GM21526 (cell line): ENCODE data around the gene FBXO11.
A peak's percentile ranks its signal among the peaks of the same experiment; 100 is the strongest.
"Not testable (repeated sequence)": the region's sequence is repeated elsewhere in the genome, so short reads cannot be mapped to it uniquely, and the experiment has no call there.

Experiments used
- ATAC-seq: cut with Tn5 transposase; IDR thresholded peaks from one replicate; pipeline ENCODE4 v1.9.1; 2021; ENCODE audit warnings: moderate library complexity; ENCODE audit not compliant: unreplicated experiment, low FRiP score

Gene FBXO11

GRCh38 chr2:47862949-47863348, 43.3 kb downstream of the FBXO11 start:
- no peak for ATAC-seq

- not testable (repeated sequence) for ATAC-seq
Measured at GRCh38 chr2:47853067-47853777, 53.1 kb downstream of the FBXO11 start.

DNA sequence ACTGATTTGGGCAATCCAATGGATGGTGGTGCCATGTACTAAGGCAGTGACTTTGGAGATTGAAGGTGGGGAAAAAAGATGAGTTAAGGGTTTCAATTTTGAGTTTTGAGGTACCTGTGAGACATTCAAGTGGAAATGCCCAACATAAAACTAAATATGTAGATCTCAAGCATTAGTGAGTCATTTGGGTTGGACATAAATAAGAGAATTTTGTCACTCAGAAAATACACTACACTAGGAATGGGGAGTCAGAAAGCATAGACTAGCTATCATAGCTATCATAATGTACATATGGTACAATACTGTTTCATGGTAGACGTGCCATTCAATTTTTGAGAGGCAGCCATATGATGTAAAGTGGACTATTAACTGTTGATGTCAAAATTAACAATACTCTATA, 56.1 kb downstream of the FBXO11 start:
- ATAC-seq, result no peak

DNA sequence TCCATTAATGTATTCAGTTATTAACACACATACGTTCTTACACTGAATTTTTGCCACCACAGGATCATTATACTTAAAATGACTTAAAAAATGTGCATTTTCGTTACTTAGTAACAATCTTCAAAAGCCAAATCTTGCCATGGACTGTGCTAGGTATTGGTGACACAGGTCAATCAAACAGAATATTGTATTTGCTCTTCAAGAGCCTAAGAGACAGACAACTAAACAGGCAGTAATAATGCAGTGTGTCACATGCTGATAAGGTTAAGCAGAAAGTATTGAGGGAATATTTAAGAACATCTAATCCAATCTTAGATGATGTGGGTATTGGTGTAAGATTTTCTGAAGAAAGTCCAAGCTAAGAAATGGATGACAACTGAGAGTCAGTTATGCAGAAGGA, 56.9 kb downstream of the FBXO11 start:
- no peak for ATAC-seq

- ATAC-seq, result no peak
Measured at GRCh38 chr2:47844162-47844561, 62.1 kb downstream of the FBXO11 start.

GRCh38 chr2:47843407-47843806, 62.9 kb downstream of the FBXO11 start:
- ATAC-seq, result no peak

GRCh38 chr2:47842846-47843245, 63.5 kb downstream of the FBXO11 start:
- no peak for ATAC-seq

DNA sequence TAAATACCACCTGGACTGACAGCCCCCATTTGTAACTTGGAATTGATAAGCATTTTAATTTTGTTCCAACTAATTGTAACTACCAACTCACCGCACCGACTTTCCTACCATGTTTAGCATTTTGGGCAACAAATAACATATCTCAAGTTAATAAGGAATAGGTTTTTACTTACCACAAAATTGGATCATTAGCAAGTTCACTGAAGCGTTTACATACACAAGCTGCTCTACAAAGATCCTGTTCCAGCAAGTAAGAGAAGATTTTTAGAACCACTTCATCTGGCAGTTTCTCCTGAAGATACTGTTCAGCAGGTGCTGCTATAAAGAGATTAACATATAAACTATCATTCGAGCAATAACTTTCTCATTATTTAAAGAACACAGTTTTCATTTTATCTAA, 67.6 kb downstream of the FBXO11 start:
- ATAC-seq, result no peak

- no peak for ATAC-seq
Measured at GRCh38 chr2:47838249-47838648, 68.0 kb downstream of the FBXO11 start.

- peak; percentile 62 for ATAC-seq
Measured at GRCh38 chr2:47833516-47833968, 72.8 kb downstream of the FBXO11 start.

- no peak for ATAC-seq
Measured at GRCh38 chr2:47822518-47822917, 83.8 kb downstream of the FBXO11 start.

DNA sequence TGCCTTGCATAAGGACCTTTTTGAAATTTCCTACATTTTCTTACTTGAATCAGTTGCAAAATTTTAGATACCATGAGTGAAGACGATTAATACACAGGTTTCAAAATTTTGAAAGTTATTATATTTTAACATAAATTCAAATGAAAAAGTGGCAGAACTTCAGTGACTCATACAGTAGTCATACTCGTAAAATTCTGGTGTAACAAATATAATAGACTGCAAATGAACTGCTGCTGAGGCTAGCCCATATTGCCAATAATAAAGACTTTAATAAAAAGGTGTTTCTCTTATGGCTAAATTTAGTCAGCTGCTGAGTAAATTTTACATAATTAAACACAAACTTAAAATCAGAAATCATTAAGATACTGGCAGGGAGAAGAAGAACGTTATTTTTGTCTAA, 86.5 kb downstream of the FBXO11 start:
- no peak for ATAC-seq

DNA sequence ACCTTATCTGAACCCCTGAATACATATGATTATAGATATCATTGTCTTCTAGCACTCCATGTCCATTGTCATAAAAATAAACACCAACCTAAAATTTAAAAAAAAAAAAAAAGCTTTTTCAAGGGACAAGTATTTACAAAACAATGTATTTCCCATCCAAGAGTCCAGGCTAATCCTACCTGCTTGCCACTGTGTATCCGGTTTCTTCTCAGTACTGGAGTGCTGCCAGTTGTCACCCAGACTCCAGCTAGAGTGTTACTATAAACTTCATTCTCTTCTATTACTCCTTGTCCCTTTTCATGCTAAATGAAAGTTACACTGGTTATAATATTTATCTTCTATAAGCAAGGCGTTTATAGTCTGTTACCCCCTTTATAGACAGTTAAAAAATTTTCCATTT, 87.5 kb downstream of the FBXO11 start:
- ATAC-seq, result no peak

- ATAC-seq, result no peak
Measured at GRCh38 chr2:47815764-47816163, 90.5 kb downstream of the FBXO11 start.

- no peak for ATAC-seq
Measured at GRCh38 chr2:47811668-47812067, 94.6 kb downstream of the FBXO11 start.

- no peak for ATAC-seq
Measured at GRCh38 chr2:47810850-47811249, 95.4 kb downstream of the FBXO11 start.

DNA sequence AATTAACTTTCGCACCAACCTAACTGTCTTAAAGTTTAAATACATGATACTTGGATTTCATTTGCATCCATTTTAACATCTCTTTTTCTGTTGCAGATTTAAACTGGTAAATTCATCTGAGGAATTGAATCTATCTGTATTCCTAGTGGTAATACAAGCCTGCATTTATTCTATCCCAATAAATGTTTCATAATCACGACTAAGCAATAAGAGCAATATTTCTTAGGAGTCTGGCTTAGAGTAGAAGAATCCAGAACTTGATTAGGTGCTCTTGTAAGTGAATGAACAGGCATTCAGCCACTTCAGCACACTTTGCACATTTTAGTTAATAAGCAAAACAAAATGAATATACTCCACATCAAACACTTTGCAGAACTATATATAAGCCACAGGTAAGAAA, 96.4 kb downstream of the FBXO11 start:
- ATAC-seq, result no peak

- no peak for ATAC-seq
Measured at GRCh38 chr2:47808614-47809013, 97.7 kb downstream of the FBXO11 start.

GRCh38 chr2:47805850-47806249, 100.4 kb downstream of the FBXO11 start:
- no peak for ATAC-seq

DNA sequence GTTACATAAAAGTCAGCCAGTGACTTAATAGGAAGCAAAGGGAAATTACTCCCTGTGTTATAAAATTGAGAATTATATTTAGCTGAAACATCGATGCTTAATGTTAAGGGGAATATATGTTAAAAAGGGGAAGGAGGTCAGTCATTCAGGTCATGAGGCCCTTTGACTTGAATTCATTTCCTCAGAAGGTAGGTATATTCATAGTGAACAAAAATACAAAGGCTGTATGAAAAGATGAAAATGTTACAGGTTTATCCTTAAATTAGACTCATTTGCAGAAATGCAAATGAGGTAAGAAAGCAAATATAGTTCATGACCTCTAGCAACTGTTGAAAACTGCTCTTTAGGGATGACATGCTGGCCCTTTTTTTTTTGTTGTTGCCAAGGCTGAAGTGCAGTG, 102.5 kb downstream of the FBXO11 start:
- ATAC-seq, result no peak

GRCh38 chr2:47803363-47803762, 102.9 kb downstream of the FBXO11 start:
- no peak for ATAC-seq

DNA sequence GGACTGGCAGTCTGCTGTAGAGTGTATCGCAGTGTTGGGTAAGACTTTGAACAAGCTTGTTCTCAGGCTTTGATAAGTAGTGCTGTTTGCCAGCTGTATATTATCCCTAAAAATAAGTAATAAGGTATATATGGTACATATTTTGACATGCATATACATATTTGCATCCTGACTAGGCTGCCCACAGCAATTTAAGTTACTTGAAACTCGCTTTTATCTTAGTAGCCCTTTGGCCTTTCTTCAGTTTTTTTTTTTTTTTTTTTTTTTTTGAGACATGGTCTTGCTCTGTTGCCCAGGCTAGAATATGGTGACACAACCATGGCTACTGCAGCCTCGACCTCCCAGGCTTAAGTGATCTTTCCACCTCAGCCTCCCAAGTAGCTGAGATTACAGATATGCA, 105.2 kb downstream of the FBXO11 start:
- ATAC-seq, result no peak
